NCI-H2196 treated with DMSO at 0.1 percent for 48 hours (cell line): ENCODE measurements around the gene CCDC187.

ENCODE experiments used
- DNase-seq: peaks from one replicate; lab custom pipeline; 2025; ENCODE audit not compliant: unreplicated experiment; lab: John Stamatoyannopoulos, UW

The CCDC187 gene

GRCh38 chr9:136286359-136286986 lies 17.4 kb downstream of the CCDC187 start:
- DNase-seq: no peak

- no peak for DNase-seq
Observed at GRCh38 chr9:136285501-136286358, 18.2 kb downstream of the CCDC187 start.

- DNase-seq: no peak
Observed at GRCh38 chr9:136284951-136285350, 18.9 kb downstream of the CCDC187 start.

- no peak for DNase-seq
Observed at GRCh38 chr9:136284311-136284710, 19.6 kb downstream of the CCDC187 start.

GRCh38 chr9:136283291-136284235 lies 20.3 kb downstream of the CCDC187 start:
- peak; percentile 70 for DNase-seq

GRCh38 chr9:136282272-136282861 lies 21.5 kb downstream of the CCDC187 start:
- no peak for DNase-seq

- DNase-seq: no peak
Observed at GRCh38 chr9:136281421-136282271, 22.2 kb downstream of the CCDC187 start.

GRCh38 chr9:136280535-136281315 lies 23.2 kb downstream of the CCDC187 start:
- no peak for DNase-seq

GRCh38 chr9:136279471-136279870 lies 24.4 kb downstream of the CCDC187 start:
- DNase-seq: no peak

GRCh38 chr9:136278894-136279293 lies 25.0 kb downstream of the CCDC187 start:
- DNase-seq: no peak

- no peak for DNase-seq
Observed at GRCh38 chr9:136278221-136278620, 25.7 kb downstream of the CCDC187 start.

GRCh38 chr9:136277746-136278145 lies 26.1 kb downstream of the CCDC187 start:
- DNase-seq: no peak

GRCh38 chr9:136276716-136277115 lies 27.2 kb downstream of the CCDC187 start:
- no peak for DNase-seq

GRCh38 chr9:136275655-136276429 lies 28.1 kb downstream of the CCDC187 start:
- no peak for DNase-seq

GRCh38 chr9:136274786-136275654 lies 28.9 kb downstream of the CCDC187 start:
- no peak for DNase-seq

- no peak for DNase-seq
Observed at GRCh38 chr9:136273921-136274785, 29.7 kb downstream of the CCDC187 start.
